ENCODE data around the gene BFSP2. TPM values are rescaled to one million over a fixed set of nuclear protein-coding genes. Genes with fewer than 3 reads are reported as not detected.

The BFSP2 gene
- total and polyA plus RNA-seq, 2 donors (not counting 3 experiments of a cell fraction or from before 2014, with no cell fraction given), result not detected

DNA sequence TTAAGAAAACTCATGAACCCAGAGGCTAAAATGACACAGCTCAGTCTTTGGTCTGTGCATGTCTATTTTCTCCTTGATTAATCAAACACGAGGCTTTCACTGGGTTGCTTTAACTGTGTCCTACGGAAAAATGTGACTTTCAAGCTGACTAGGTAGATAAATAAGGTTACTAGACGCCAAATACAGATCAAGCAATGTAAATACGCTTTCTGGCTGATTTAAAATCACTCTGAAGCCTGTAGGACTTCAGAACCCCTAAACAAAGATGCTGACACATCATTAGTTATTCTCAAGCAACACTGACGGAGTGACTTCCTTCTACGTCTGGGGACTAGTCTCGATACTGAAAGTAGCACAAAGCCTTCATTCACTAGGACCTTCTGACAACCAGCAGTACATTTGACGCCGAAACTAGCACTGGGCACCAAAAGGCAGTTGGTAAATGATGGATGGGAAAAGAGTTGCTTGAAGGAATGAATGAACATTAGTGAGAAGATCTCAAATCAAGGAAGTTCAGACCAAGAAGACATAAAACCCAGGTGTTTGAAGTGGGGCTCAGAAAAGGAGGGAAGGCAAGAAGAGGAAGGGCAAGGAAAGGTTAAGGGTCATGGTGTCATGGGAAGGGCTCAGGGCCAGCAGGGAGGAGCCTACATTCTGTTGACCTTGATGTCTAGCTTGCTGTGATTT lies 106.5 kb downstream of the BFSP2 start:
- intact Hi-C loops (cut with micrococcal nuclease) (loop anchor here (1.0 kb wide), 2 partner anchors 26 to 64 kb away; no protein-coding TSS in a partner anchor), dilution Hi-C loops (cut with MboI; ENCODE audit: extremely low pct_ligation_motif_present, low sequenced_read_pairs) (no loop called here)
- POLR2A ChIA-PET, result no interaction called here
- TF ChIP-seq POLR2AphosphoS5 (IDR thresholded peaks at IDR 0.05; ENCODE audit: insufficient read depth, low read depth, low read length) (no peak), MYC (IDR thresholded peaks at IDR 0.05; ENCODE audit: low read depth, low read length) (no peak), JUN (IDR thresholded peaks at IDR 0.05; ENCODE audit: borderline replicate concordance, insufficient read depth, insufficient read length, low read depth) (no peak), FOS (IDR thresholded peaks at IDR 0.05; ENCODE audit: borderline replicate concordance, insufficient read depth, low read length) (no peak), GATA2 (IDR thresholded peaks at IDR 0.05; ENCODE audit: insufficient read depth, insufficient read length, low read depth, low read length) (no peak), EZH2 (IDR thresholded peaks at IDR 0.05; ENCODE audit: borderline replicate concordance, low read depth, low read length, severe bottlenecking) (no peak)
- TF ChIP-seq, protein P1, sequence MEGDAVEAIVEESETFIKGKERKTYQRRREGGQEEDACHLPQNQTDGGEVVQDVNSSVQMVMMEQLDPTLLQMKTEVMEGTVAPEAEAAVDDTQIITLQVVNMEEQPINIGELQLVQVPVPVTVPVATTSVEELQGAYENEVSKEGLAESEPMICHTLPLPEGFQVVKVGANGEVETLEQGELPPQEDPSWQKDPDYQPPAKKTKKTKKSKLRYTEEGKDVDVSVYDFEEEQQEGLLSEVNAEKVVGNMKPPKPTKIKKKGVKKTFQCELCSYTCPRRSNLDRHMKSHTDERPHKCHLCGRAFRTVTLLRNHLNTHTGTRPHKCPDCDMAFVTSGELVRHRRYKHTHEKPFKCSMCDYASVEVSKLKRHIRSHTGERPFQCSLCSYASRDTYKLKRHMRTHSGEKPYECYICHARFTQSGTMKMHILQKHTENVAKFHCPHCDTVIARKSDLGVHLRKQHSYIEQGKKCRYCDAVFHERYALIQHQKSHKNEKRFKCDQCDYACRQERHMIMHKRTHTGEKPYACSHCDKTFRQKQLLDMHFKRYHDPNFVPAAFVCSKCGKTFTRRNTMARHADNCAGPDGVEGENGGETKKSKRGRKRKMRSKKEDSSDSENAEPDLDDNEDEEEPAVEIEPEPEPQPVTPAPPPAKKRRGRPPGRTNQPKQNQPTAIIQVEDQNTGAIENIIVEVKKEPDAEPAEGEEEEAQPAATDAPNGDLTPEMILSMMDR (IDR thresholded peaks at IDR 0.05; ENCODE audit: extremely low read depth in 1 of 2, insufficient read depth in 1 of 2, low read depth in 1 of 2, low read length in 2 of 2), result no peak
- CTCF ChIA-PET, result interaction anchor here (0.9 to 2.3 kb wide), 11 partner anchors 12 to 71 kb away, joined by 3 to 7 read pairs (median 3); no protein-coding TSS in a partner anchor
- no peaks in the 10 kb centered on the region for H3K9me1 ChIP-seq (replicated peaks; ENCODE audit: control insufficient read depth, extremely low read depth, insufficient read depth, low read length)
- no peaks in the 10 kb centered on the region for H4K20me1 ChIP-seq (replicated peaks; ENCODE audit: control insufficient read depth, extremely low read depth, insufficient read depth, low read length)
- H3K36me3 ChIP-seq (ENCODE audit: control insufficient read depth in 2 of 2, extremely low read depth in 1 of 2, insufficient read depth in 2 of 2, low read length in 2 of 2), result no peaks in the 10 kb centered on the region
- H3K9me3 ChIP-seq (replicated peaks; ENCODE audit: control insufficient read depth, insufficient read depth, low read length), result no peaks in the 10 kb centered on the region
- H3K4me2 ChIP-seq (ENCODE audit: insufficient read depth, low read length), result peak overlapping the region; percentile 96
- DNase-seq (ENCODE audit: low read depth, low spot score) (peak; percentile 75), FAIRE-seq (peak; percentile 89)
- no peaks in the 10 kb centered on the region for H3K79me2 ChIP-seq (ENCODE audit: control insufficient read depth, insufficient read depth, low read length)
- no TSS peak for BruUV-seq (replicated peaks)
- no peaks in the 10 kb centered on the region for H3K27me3 ChIP-seq (ENCODE audit: control insufficient read depth in 2 of 2, insufficient read depth in 2 of 2, low read length in 2 of 2)
- H3K4me3 ChIP-seq (replicated peaks in 1 of 3; ENCODE audit: insufficient read depth in 1 of 3, low read depth in 1 of 3, low read length in 3 of 3), result peak overlapping the region in 1 of 3 experiments; percentile 46
- H2AFZ ChIP-seq (ENCODE audit: low read depth, low read length), result peak overlapping the region; percentile 93
- H3K4me1 ChIP-seq (ENCODE audit: control insufficient read depth, extremely low read depth, insufficient read depth, low read length), result peaks cover 31% of the 10 kb centered on the region
- H3K27ac ChIP-seq (ENCODE audit: insufficient read depth, low read depth, low read length), result peak overlapping the region; percentile 82
- peak overlapping the region; percentile 63 for H3K9ac ChIP-seq (replicated peaks; ENCODE audit: extremely low read depth, insufficient read depth, low read length)
